NCI-H1436 treated with DMSO at 0.1 percent for 48 hours (cell line): Measurements from ENCODE around the gene TK1.

ENCODE experiments used
- DNase-seq: peaks from one replicate; lab custom pipeline; 2025; lab: John Stamatoyannopoulos, UW

Gene TK1

GRCh38 chr17:78219396-78220150 lies 32.7 kb upstream of the TK1 start:
- DNase-seq: no peak

GRCh38 chr17:78214706-78215061 lies 27.8 kb upstream of the TK1 start:
- no peak for DNase-seq

DNA sequence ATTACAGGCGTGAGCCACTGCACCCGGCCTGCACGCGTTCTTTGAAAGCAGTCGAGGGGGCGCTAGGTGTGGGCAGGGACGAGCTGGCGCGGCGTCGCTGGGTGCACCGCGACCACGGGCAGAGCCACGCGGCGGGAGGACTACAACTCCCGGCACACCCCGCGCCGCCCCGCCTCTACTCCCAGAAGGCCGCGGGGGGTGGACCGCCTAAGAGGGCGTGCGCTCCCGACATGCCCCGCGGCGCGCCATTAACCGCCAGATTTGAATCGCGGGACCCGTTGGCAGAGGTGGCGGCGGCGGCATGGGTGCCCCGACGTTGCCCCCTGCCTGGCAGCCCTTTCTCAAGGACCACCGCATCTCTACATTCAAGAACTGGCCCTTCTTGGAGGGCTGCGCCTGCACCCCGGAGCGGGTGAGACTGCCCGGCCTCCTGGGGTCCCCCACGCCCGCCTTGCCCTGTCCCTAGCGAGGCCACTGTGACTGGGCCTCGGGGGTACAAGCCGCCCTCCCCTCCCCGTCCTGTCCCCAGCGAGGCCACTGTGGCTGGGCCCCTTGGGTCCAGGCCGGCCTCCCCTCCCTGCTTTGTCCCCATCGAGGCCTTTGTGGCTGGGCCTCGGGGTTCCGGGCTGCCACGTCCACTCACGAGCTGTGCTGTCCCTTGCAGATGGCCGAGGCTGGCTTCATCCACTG lies 27.3 kb upstream of the TK1 start, which contains the start of gene BIRC5:
TSS of gene BIRC5 (plus strand) at position 238 of the 690 bp plus-strand sequence. CDS start at position 302, 64 bp downstream.
- DNase-seq: peak; percentile 43

DNA sequence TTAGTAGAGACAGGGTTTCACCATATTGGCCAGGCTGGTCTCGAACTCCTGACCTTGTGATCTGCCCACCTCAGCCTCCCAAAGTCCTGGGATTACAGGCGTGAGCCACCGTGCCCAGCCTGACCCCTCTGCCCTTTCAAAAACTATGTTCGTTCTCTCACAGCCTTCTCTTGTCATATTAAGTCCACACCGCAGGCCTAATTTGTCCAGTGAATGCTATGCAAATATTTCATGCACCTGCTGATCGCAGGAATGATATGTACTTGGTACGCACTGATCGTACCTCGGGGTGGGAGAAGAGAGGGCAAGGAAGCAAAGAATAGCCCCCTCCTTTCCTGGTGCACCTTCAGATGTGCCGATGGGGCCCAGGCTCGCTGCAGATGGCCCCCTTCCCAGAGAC lies 24.2 kb upstream of the TK1 start:
- DNase-seq: no peak

DNA sequence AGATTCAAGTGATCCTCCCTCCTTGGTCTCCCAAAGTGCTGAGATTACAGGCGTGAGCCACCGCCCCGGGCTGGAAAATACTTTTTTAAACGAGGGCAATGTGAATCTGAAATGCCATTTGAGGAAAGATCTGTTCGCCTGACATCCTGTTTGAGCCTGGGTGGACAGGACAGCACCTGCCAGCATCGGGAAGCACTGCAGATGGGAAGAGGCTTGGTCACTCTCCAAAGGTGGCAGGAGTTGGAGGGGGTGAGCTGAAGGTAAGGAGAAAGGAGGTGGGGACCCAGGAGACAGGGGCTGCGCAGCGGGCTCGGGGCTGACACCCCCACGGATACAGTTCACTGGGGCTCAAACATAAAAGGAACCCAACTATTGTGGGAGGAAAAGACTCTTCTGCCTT lies 23.3 kb upstream of the TK1 start:
- no peak for DNase-seq

DNA sequence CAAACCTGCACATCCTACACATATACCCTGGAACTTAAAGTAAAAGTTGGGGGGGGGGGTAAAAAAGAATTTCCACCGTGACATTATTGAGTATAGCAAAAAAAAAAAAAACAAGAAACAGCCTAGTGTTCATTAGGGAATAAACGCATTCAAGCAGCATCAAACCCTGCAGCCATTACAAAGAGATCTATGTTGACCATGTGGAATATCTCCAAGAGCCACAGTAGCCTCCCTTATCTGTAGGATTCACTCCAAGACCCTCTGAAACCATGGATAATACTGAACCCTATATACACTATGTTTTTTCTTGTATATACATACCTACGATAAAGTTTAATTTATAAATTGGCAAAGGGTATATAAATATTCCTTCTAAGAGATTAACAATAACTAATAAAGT lies 21.6 kb upstream of the TK1 start:
- no peak for DNase-seq

GRCh38 chr17:78206298-78206697 lies 19.4 kb upstream of the TK1 start:
- no peak for DNase-seq

DNA sequence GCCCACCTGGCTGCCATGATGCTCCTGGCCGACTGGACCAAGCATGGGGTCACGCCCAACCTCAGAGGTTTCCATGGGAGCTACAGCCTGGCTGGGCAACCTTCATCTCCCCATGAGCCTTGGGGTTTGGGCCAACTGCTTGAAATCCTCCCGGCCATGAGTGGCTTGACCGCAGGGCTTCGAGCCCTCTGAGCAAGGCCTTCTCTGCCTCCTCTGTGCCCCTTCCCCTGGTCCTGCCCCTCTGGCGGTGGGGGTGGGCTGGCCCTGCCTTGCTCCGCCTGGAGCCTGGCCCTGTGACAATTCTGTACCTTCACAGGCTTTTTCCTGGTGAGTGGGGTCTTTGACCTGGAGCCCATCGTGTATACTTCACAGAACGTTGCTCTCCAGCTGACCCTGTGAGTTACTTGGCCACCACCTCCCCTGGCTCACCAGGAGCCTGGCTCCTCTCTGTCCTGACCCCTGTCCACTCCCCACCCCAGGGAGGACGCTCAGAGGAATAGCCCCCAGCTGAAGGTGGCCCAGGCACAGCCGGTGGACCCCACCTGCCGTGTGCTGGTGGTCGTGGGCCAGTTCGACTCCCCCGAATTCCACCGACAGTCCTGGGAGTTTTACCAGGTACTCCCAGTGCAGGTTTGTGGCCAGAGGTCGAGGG lies 18.4 kb upstream of the TK1 start:
- no peak for DNase-seq

- no peak for DNase-seq
These were observed 17.7 kb upstream of the TK1 start for GRCh38 chr17:78204387-78205123.

GRCh38 chr17:78202666-78203065 lies 15.8 kb upstream of the TK1 start:
- DNase-seq: no peak

DNA sequence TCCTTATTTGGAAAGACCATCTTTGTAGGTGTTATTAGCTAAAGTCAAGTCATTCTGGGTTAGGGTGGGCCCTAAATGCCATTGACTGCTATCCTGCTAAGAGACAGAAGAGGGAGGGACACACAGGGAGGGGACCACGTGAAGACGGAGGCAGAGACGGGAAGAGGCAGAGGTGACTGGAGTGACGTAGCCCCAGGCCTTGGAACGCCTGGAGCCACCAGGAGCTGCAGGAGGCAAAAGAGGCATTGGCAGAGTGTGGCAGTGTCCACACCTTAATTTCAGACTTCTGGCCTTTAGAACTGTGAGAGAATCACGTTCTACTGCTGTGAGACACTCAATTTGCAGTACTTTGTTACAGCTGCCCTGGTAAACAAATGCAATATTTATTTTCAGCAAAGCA lies 13.6 kb upstream of the TK1 start:
- no peak for DNase-seq

DNA sequence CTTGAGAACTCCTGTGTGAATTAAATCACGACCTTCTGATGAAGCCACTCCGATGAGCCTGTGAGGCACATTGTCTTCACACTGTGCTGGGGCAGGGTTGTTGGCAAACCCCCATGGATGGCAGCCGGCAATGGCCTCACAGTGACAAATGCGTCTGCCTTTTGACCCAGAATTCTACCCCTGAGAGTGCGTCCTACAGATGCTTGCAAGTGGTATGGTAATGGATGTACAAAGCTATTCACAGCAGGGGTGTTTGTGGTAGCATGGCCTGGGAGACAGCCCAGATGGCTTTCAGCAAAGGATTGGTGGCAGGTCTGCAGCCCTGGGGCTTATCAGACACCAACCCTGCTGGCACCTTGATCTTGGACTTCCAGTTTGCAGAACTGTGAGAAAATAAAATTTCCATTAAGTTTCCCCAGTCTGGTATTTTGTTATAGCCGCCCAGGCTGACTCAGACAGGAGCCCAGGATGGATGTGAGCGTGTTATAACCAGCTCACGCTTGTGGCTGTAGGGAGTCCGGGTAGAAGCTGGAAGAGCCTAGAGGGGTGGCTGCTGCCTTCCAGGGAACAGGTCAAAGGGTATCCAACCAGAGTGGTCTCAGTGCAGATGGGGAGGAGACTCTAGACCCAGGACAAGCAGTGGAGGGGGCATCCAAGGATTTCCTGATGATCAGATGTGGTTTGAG lies 10.4 kb upstream of the TK1 start:
- DNase-seq: no peak

DNA sequence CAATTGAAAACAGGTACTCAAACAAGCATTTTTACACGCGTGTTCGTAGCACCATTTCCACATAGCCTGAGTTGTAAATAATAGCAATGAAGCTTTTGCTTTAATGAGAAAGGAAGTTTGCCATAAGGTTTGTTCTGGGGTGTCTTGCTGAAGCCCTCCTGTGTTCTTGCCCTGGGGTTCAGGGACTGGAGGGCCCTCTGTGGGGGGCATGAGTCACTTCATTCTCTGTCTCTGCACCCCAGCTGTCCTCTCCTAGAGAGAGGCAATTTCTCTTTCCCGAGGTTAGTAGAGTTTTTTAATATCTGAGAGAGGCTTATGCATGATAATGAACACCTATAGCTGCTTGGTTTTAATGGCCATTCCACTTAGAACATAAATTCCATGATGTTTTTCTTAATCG lies 9.9 kb upstream of the TK1 start:
- no peak for DNase-seq

DNA sequence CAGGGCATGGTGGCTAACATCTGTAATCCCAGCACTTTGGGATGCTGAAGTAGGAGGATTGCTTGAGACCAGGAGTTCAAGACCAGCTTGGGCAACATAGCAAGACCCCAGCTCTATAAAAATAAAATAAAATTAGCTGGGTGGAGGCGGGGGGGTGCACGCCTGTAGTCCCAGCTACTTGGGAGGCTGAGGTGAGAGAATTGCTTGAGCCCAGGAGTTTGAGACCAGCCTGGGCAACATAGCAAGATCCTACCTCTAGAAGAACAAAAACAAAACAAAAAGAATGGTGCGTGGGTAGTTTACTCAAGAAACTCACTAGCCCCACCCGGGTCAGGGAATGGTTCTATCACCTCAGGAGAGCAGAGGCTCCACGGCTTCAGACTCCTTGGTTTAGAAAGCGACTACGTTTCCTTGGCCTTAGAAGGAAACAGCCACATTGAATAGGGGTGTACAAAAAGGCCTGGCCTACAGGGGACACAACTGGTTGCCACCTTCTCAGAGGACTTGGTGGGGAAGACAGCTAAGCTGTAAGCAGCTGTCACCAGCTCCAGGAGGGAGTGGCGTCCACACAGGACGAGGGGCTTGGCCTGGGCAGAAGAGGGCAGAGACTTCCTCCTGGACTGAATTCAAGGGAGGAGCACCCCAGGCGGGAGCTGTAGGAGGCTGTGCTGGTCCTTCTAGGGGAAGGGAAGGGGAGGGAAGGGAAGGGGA lies 716 bp downstream of the TK1 start:
- no peak for DNase-seq

- DNase-seq: no peak
These were observed 2.0 kb downstream of the TK1 start for GRCh38 chr17:78184868-78185267.

DNA sequence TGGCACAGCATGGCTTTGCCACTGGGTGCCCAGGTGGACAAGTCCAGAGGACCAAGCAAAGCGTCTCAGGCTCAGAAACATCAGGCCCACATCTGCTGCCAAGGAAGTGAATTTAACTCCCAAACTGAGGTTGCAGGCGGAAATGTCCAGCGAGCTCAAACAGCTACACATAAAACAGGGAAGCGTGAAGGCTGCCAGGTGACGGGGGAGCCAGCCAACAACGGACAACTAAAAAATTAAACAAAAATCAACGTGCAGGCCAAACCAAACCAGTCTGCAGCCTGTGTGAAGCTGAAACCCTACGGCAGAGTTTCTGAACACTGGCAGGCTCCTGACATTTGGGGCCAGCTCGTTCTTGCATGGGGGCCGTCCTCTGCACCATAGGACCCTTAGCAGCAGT lies 2.5 kb downstream of the TK1 start:
- DNase-seq: no peak

DNA sequence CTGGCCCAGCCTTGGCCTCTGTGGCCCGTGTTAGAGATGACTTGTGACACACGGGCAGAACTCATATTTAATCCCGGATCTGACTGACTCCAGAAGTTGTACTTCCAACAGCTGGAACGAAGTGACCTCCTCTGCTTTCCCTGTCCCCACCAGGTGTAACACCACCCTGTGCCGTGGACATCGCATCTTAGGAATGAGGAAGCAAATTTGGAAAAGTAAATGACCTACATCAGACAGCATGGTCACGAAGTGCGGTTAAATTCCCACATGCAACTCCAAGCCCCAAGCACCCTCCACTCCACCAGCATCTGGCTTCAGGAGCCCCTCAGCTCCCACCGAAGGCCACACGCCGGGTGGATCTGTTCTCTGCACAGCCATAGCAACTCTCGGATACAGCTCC lies 2.9 kb downstream of the TK1 start:
- DNase-seq: no peak

DNA sequence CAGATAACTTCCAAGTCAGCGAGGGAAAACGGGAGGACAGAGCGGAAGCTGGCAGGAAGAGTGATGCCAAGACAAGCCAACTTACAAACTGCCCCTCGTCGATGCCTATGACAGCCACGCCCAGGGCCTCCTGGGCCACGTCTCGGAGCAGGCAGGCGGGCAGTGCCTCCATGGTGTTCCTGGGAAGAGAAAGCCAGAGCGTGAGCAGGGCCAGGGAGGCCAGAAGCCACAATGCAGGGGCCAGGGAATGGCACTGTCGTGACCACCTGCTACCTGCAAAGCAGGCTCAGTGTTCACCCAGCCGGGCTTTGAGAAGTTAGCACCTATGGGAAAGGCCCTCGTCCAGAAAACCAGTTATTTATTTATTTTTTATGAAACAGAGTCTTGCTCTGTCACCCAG lies 4.3 kb downstream of the TK1 start:
- no peak for DNase-seq

DNA sequence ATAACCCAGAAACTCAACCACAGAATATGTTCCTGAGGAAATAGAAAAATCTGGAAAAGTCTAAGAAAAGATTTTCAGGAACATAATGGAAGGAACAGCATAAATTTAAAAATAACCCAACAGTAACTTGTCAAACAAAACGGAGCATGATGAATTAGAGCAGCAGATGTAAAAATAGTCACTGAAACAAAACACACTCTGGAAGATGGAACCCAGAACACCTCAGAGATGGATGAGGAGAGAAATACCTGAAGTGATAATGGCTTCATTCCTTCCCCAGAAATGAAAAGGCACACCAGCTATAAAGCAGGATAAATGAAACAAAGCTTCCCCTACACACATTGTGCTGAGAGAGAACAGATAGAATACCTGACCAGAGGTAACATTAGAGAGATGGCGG lies 6.3 kb downstream of the TK1 start:
- no peak for DNase-seq

GRCh38 chr17:78180083-78180482 lies 6.8 kb downstream of the TK1 start:
- no peak for DNase-seq

GRCh38 chr17:78179372-78179771 lies 7.5 kb downstream of the TK1 start:
- no peak for DNase-seq
